Renal cortical epithelial cell (primary cell): ENCODE measurements around the gene MYOM1. TPM values are rescaled to one million over a fixed set of nuclear protein-coding genes. Genes with fewer than 3 reads are reported as not detected.
"Not testable (repeated sequence)": the region's sequence is repeated elsewhere in the genome, so short reads cannot be mapped to it uniquely, and the experiment has no call there.

ENCODE experiments used
- DNase-seq: peaks from one replicate; pipeline ENCODE4 v3.0.0-alpha.2; 2011; ENCODE audit warnings: low read depth
- total RNA-seq: library from RNA; depleted of rRNA; stranded (reverse); fragments of >200 nt; gene quantifications from 2 replicates; pipeline ENCODE4 v1.2.3, GENCODE V29; 2014

Gene MYOM1
- total RNA-seq, 1 donor from 2014 or later: 0.99 TPM

GRCh38 chr18:3058328-3059191 lies 161.2 kb downstream of the MYOM1 start:
- DNase-seq: peak; percentile 3

GRCh38 chr18:3057526-3057925 lies 162.2 kb downstream of the MYOM1 start:
- no peak for DNase-seq

GRCh38 chr18:3056311-3056710 lies 163.5 kb downstream of the MYOM1 start:
- no peak for DNase-seq

DNA sequence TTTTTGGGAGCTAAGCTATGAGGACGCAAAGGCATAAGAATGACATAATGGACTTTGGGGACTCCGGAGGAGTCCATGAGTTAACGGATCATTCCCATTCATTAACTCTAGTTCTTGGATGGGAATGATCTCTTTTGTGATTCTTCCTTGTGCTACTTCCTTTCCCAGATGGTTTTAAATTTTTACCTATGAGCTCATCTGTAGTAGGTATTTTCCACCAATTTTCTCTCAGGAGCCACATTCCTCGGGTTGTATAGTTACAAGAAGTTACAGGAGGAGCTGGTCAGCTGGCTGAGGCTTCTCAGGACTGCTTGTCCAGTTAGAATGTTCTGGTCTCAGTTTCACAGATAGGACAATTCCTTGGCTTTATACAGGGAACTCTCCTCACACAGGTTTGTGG lies 164.0 kb downstream of the MYOM1 start:
- peak; percentile 71 for DNase-seq

GRCh38 chr18:3055186-3055728 lies 164.5 kb downstream of the MYOM1 start:
- no peak for DNase-seq

- DNase-seq: peak; percentile 38
Measured at GRCh38 chr18:3054780-3055179, 165.0 kb downstream of the MYOM1 start.

- no peak for DNase-seq
Measured at GRCh38 chr18:3054214-3054613, 165.6 kb downstream of the MYOM1 start.

- DNase-seq: no peak
Measured at GRCh38 chr18:3053081-3053480, 166.7 kb downstream of the MYOM1 start.

GRCh38 chr18:3052411-3052758 lies 167.4 kb downstream of the MYOM1 start:
- no peak for DNase-seq

- peak; percentile 77 for DNase-seq
Measured at GRCh38 chr18:3051718-3052410, 167.9 kb downstream of the MYOM1 start.

- DNase-seq: not testable (repeated sequence)
Measured at GRCh38 chr18:3049897-3050454, 169.8 kb downstream of the MYOM1 start.

DNA sequence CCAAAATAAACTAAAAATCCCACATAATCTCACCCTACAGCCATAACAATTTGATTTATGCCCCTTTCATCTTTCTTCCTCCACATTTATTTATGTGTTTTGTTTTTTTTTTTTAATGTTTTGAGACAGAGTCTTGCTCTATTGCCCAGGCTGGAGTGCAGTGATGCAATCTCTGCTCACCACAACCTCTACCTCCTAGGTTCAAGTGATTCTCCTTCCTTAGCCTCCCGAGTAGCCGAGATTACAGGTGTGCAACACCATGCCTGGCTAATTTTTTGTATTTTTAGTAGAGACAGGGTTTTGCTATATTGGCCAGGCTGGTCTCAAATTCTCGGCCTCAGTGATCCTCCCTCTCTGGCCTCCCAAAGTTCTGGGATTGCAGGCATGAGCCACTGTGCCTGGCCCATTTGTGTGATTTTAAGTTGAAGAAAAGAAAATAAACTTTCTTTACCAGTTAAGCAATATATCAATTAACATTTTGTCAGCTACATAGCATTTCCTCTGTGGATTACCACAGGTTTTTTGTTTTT lies 170.9 kb downstream of the MYOM1 start:
- no peak for DNase-seq

GRCh38 chr18:3048121-3048520 lies 171.6 kb downstream of the MYOM1 start:
- no peak for DNase-seq

GRCh38 chr18:3046216-3046808 lies 173.5 kb downstream of the MYOM1 start:
- DNase-seq: no peak

- no peak for DNase-seq
Measured at GRCh38 chr18:3044931-3045698, 174.7 kb downstream of the MYOM1 start.

DNA sequence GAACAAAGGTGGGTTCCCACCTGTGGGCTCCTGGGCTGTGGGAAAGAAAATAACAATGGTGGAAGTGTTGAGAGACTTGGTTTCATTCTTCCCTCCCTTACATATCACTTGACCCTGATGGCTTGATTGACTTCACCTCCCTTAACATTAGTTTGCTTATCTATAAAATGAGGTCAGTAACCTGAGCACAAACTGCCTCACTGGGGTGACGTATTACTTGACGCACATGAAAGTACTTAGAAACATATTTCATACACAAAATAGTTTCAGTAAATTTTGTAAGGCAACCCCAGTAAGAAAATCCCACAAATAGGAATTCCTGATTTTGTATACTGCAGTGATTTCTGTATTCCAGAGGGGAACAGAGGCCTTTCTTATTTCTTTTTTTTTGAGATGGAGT lies 177.4 kb downstream of the MYOM1 start:
- DNase-seq: no peak

- DNase-seq: no peak
Measured at GRCh38 chr18:3041843-3042242, 177.9 kb downstream of the MYOM1 start.

GRCh38 chr18:3040881-3041280 lies 178.9 kb downstream of the MYOM1 start:
- DNase-seq: no peak

- peak; percentile 69 for DNase-seq
Measured at GRCh38 chr18:3040173-3040572, 179.6 kb downstream of the MYOM1 start.

- peak; percentile 88 for DNase-seq
Measured at GRCh38 chr18:3037423-3037915, 182.3 kb downstream of the MYOM1 start.

DNA sequence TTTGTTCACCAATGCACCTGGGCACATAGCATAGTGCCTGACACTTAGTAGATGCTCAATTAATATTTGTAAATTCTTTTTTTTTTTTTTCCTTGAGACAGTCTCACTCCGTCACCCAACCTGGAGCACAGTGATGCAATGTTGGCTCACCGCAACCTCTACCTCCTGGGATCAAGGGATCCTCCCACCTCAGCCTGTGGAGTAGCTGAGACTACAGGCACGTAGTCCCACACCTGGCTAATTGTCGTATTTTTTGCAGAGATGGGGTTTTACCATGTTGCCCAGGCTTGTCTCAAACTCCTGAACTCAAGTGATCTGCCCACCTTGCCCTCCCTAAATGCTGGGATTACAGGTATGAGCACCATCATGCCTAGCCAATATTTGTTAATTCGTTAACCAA lies 183.7 kb downstream of the MYOM1 start:
- no peak for DNase-seq
